ENCODE measurements around the gene GBF1.

DNA sequence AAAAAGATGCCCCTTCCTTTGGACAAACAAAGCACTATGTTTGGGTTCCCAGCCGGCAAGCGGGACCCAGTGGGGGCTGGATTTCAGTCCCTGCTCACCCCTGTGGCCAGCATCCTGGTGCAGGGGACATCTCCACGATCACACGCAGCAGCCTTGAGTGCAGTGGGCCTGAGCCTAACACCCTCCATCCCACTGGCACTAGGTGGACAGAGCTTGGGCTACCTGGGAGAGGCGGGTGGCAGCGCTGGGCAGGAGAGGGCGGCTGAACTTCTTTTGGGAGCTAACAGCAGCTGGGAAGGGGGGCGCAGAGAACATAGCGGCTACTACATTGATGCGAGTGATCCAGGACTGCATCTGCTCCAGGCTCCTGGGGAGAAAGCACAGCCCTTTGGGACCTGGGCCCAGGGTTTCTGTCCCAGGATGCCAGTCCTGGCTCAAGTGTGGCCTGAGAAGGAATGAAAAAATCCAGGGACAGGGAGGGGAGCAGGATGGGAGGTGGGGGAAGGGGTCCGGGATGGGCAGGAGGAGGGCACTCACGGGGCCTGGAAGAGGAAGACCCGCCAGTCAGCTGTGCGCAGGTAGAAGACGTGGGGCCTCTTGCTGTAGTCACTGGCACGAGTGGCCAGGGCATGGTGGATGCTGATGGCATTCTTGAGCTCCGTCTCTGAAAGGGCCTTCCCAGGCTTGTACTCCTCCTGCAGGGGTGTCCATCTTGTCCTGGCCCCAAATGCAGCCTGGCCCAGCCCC lies 159.2 kb downstream of the GBF1 start:
- TF ChIP-seq CTCF (conservative IDR thresholded peaks at IDR 0.05 in 1 of 2, IDR thresholded peaks at IDR 0.05 in 1 of 2; ENCODE audit: extremely low read depth in 1 of 2, insufficient read depth in 1 of 2, low read depth in 1 of 2, low read length in 2 of 2) (no peak), EZH2 (IDR thresholded peaks at IDR 0.05; ENCODE audit: borderline replicate concordance, low read length) (no peak)

Data from mammary epithelial cell (primary cell).